Right kidney (tissue), 1 donor: ENCODE results near the gene CEND1.
A peak's percentile ranks its signal among the peaks of the same experiment; 100 is the strongest.

Experiments used
- DNase-seq: peaks from one replicate; pipeline ENCODE4 v3.0.0-alpha.2; 2016

Gene CEND1

GRCh38 chr11:777288-778255, 12.3 kb downstream of the CEND1 start, which contains the start of gene GATD1:
Gene GATD1, minus strand, starts transcription at chr11:777487. Its CDS starts 25 bp downstream, at chr11:777462.
- DNase-seq, result peak; percentile 88

- peak; percentile 71 for DNase-seq
These were observed 13.2 kb downstream of the CEND1 start for GRCh38 chr11:776561-777287.

- no peak for DNase-seq
These were observed 13.7 kb downstream of the CEND1 start for GRCh38 chr11:776263-776560.

DNA sequence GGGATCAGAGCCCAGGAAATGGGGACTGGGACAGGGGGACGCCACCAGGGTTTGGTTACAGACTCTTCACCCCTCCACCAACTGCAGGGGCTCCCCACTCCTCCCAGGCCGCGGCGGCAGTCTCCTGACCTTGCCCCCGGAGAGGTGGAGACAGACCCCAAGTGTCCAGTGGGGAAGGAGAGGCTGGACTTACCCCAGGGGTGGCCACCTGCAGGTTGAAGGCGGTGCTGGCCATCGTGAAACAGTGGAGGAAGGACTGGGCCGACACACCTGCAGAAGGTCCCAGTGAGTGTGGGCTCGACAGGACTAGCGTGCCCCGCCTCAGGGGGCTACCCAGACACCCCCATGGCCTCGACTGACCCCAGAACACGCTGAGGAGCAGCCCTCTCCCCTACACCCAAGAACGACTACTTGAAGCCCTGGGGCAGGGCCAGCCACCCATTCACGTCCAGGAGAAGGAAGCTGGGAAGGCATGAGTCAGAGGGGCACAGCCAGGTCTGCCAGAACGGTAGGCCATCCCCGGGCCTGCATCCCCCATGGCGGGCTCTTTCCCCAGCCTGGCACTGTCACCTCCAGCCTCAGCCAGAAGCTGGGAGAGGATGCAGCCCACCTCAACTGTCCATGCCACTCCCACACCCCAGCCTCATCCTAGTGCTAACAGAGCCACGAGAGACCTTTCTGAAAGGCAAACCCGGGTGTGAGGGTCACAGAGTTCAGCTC, 14.9 kb downstream of the CEND1 start:
- no peak for DNase-seq

DNA sequence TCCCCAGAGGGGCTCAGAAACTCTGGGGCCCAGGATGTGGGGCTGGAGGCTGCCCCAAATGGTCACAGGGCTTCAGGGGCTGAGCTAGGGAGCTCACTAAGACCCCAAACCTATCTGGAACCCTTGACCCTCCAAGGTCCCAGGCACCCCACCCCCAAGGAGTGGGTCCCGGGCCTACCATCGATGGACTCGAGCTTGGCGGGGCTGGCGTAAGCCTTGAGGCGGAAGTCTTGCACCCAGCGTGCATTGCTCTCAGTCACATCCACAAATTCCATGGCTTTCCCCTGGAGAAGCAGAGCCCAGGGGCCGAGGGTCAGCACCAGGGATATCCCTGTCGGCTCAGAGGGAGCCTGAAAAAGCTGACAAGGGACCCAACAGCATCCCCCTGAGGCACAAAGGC, 16.1 kb downstream of the CEND1 start:
- DNase-seq, result no peak

- DNase-seq, result no peak
These were observed 16.5 kb downstream of the CEND1 start for GRCh38 chr11:773425-773824.

GRCh38 chr11:772429-773390, 17.2 kb downstream of the CEND1 start:
- no peak for DNase-seq

- no peak for DNase-seq
These were observed 18.2 kb downstream of the CEND1 start for GRCh38 chr11:771617-772204.

DNA sequence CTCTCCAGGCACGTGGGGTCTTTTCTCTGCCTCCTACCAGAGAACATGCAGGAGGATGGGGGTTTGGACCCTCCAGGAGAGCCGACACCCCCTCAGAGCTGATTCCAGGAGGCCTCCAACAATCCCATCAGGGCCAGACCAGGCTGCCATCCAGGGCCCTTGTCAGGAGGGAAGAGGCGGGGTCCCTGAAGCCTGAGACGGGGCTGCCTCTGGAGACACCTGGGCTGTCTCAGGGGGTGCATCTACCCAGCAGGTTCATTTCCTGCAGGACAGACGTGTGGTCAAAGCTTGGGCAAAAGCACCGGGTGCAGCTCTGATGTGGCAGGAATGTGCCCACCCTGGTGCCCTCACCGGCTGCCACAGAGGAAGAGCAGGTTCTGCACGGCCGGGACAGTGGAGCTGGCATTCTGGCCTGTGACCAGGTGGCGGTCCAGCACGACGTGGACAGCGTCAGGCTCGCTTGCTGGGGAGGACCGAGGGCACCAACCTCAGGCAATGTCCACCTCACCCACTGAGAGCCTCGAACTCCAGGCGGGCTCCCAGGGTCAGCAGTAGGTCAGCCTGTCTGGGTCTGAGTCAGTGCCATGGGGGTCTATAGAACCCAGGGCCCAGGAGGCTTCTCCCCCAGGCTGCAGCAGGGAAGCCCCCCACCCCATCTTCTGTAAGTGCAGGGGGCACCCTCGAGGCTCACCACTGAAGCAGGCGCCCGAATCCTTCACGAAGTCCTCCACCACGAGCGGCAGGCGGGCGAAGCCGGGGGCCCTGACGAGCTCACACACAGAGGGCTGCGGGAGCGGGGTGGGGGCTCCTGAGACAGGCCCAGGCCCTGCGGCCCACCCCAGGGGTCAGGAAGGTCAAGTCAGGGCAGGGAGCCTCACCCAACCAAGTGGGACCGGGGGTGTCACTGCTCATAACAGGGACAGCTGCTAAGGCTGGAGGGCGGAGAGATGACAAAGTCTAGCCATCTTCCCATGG, 19.0 kb downstream of the CEND1 start:
- DNase-seq, result no peak

DNA sequence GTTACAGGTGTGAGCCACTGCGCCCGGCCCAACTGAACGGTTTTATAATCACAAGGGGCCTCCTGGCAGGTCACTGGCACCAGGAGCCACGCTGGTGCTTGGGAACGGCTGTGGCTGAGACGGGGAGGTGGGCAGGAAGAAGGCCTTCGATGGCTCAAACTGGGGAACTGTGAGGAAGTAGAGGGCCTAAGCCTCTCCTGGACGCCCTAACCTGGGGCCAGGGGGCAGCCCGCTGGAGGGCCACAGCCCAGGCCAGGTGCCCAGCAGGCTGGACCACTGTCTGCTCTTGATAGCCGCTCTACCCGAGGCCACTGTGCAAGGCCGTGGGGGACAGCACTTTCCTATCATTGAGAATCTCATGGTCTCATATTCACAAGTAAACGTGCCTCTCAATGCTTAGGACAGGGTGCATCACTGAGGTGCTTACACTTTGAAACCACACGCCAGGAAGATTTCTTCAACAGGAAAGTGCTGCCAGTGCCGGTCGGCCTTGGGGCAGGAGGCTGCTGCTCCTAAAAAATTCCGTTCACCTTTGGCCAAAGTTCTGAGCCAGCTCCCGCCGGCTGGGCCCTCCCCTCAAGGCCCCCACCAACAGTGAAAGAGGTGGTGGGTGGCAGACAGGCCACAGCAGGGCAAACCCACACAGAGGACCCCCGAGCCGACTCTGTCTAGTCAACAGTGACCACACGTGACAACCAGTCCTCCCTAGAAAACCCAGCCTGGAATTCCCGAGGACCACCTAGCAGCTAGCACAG, 19.8 kb downstream of the CEND1 start:
- no peak for DNase-seq

DNA sequence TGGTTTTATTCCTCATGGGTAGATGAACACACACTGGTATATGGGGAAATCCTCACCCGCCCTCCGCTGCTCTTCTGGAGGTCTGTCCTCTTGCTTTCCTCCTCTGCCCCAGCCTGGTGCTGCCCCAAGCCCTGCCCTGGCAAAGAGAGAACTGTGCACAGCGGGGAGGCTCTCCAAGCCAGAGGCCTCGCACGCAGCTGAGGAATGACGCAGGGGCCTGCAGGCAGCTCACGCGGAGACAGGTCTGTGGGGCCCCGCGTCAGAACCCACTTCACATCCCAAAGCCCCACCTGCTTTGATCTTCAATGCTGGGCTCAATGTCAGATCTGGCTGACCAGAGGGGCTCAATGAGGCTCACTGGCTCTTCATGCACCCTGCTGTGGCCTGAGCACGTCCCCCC, 22.7 kb downstream of the CEND1 start:
- no peak for DNase-seq

- DNase-seq, result no peak
These were observed 23.0 kb downstream of the CEND1 start for GRCh38 chr11:766936-767210.

DNA sequence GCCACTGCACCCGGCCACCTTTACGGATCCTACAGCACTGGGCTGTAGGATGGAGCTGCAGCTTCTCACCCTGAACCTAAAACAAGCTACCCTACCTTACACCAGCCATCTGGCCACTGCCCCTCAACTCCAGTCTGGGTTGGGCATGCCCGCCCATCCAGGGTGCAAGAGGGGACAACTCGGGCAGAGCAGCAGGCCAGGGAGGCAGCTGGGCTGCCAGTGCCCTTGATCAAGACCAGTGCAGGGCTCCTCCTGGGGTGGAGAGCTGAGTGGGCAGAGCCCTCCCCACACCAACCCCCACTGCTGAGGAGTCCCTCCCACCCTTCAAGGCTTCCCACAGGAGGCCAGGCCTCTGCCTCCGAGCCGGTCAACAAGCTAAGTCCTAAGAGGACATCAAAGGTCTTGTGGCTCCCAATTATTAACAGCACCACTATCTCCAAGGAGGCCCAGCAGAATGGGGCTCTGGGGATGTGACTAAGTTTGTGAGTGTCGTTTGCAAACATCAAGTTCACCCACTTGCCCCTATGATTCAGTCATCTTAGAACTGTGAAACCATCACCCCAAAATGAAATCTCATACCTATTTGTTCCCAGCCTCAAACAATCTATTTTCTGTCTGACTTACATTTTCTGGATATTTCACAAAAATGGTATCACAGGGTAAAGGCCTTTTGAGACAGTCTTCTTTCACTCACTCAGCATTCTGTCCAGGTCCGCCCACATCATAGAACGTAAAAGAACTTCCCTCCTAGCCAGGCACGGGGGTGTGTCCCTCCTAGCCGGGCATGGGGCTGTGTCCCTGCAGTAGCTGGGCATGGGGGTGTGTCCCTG, 23.6 kb downstream of the CEND1 start:
- no peak for DNase-seq

DNA sequence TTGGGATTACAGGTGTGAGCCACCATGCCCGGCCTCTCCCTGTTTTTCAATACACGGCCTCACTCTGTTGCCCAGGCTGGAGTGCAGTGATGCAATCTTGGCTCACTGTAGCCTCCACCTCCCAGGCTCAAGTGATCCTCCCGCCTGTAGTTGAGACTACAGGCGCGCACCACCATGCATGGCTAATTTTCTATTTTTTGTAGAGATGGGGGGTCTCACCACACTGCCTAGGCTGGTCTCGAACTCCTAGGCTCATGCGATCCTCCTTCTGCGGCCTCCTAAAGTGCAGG, 24.1 kb downstream of the CEND1 start:
- DNase-seq, result no peak

DNA sequence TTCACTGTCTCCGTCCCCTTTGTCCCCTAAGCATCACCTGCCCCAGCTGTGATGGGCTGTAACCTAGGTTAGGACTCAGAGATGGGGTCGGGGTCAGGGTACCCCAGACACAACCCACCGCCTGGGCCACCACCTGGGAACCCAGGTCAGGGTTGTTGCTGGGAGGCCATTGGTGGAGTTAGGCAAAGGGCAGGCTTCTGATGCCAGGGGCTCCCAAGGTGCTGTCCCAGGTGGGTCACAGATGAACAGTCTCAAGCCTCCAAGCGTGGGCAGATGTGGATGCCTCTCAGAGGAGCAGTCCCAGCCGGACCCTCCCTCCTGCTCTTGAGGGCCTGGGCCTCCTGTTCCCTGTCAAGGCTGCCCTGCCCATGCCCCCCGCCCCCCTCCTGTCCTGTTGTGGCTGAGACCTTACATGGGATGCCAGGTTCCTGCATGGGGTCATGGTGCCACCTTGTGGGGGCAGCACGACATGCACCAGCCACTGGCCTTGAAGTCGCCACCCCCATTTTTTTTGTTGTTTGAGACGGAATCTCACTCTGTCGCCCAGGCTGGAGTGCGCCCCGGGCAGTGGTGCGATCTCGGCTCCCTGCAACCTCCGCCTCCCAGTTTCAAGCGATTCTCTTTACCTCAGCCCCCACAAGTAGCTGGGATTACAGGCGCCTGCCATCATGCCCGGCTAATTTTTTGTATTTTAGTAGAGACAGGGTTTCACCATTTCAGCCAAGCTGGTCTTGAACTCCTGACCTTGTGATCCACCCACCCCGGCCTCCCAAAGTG, 24.7 kb downstream of the CEND1 start:
- no peak for DNase-seq

DNA sequence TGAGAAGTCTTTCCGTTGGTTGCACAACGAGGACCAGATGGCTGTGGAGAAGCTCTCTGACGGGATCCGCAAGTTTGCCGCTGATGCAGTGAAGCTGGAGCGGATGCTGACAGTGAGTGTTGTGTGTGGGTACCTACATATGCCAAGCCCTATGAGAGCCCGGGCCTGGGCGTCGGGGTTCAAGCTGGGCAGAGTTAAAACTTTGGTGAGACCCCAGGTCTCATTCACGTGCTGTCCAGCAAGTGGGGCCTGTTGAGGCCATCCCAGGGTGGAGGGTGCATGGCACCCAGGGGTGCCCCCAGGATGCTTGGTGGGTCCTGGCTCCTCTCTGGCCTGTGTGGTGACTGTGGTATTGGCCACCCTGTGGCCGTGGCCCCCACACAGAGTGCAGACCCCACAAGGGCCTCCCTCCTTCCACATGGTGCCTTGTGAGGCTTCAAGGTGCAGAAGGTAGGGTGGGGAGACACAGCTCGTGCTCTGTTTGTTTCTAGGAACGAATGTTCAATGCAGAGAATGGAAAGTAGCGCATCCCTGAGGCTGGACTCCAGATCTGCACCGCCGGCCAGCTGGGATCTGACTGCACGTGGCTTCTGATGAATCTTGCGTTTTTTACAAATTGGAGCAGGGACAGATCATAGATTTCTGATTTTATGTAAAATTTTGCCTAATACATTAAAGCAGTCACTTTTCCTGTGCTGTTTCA, 25.4 kb downstream of the CEND1 start:
- DNase-seq, result no peak

DNA sequence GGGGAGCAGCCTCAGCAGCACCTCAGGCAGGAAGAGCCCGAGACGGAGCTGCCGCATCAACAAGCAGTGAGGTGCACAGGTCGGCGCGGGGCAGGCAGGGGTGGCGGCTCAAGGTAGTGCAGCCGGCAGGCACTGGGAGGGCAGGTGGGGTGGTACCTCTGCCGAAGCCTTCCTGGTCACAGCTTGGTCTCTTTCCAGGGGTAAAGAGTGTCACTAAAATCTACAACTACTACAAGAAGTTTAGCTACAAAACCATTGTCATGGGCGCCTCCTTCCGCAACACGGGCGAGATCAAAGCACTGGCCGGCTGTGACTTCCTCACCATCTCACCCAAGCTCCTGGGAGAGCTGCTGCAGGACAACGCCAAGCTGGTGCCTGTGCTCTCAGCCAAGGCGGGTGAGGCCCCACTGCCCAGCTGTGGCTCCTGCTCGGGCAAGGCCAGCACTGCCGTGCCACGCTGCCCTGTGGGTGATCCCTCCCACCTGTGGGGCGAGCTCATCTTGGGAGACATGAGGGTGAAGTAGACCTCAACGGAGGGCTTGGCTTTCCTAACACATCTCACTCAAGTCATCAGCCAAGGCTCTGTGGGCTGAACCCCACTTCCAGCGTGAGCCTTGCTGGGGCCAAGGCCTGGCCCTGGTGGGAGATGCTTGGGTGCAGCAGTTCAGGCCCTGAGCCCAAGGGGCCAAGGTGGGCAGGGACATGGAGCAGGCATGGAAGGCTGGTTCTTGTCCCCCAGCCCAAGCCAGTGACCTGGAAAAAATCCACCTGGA, 26.2 kb downstream of the CEND1 start:
- DNase-seq, result no peak
